ENCODE data around the gene RND2.

The RND2 gene

GRCh38 chr17:43018932-43019331 is 6.1 kb upstream of the RND2 start:
- no peaks in the 10 kb centered on the region for H3K27me3 ChIP-seq (ENCODE audit: insufficient read depth, low read length)
- no peak overlapping the region for H3K4me3 ChIP-seq (ENCODE audit: low read length)
- peaks cover 46% of the 10 kb centered on the region for H3K36me3 ChIP-seq (ENCODE audit: insufficient read depth, low read length)
- H3K9ac ChIP-seq (ENCODE audit: low read depth, low read length): no peak overlapping the region
- H3K9me3 ChIP-seq (ENCODE audit: insufficient read depth, low read depth, low read length): no peaks in the 10 kb centered on the region
- peaks cover 26% of the 10 kb centered on the region; the same call in 1 of the 2 replicates for H3K4me1 ChIP-seq (ENCODE audit: insufficient read depth, low read length)
- WGBS: 97% methylated on average over 4 of the region's 4 CpGs
- no peak overlapping the region for H3K27ac ChIP-seq (ENCODE audit: low read depth, low read length)

DNA sequence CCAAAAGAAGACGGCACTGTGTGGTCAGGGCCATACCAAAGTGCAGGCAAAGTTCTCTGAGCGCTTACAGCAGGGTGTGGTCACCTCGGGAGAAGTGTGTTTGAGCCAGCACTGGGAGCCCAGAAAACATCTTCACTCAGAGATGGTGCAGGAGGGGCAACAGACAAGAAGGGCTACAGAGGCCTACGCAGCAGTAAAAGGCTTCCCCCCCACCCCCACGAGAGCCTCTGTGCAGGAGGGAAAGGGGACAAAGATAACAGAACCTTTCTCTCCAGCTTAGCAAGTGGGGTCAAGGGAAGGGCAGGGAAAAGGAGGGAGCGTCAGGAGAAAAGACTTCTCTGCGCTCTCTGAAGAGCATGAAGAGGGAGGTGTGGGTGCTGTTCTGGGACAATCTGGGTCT is 5.6 kb upstream of the RND2 start:
- 72% methylated on average over 6 of the region's 7 CpGs for WGBS
- H3K4me1 ChIP-seq (ENCODE audit: insufficient read depth, low read length): peaks cover 23% of the 10 kb centered on the region; the same call in 1 of the 2 replicates
- no peak overlapping the region for H3K27ac ChIP-seq (ENCODE audit: low read depth, low read length)
- H3K9ac ChIP-seq (ENCODE audit: low read depth, low read length): no peak overlapping the region
- H3K36me3 ChIP-seq (ENCODE audit: insufficient read depth, low read length): peaks cover 45% of the 10 kb centered on the region
- no peaks in the 10 kb centered on the region for H3K27me3 ChIP-seq (ENCODE audit: insufficient read depth, low read length)
- H3K4me3 ChIP-seq (ENCODE audit: low read length): no peak overlapping the region
- H3K9me3 ChIP-seq (ENCODE audit: insufficient read depth, low read depth, low read length): no peaks in the 10 kb centered on the region

GRCh38 chr17:43020030-43020621 is 4.9 kb upstream of the RND2 start:
- Histone ChIP-seq H3K4me1 (ENCODE audit: insufficient read depth, low read length) (peaks cover 17% of the 10 kb centered on the region; the same call in 1 of the 2 replicates), H3K27ac (ENCODE audit: low read depth, low read length) (peak overlapping the region; percentile 56; the same call in 1 of the 2 replicates), H3K4me3 (ENCODE audit: low read length) (peak overlapping the region; percentile 96), H3K36me3 (ENCODE audit: insufficient read depth, low read length) (peaks cover 38% of the 10 kb centered on the region), H3K27me3 (ENCODE audit: insufficient read depth, low read length) (no peaks in the 10 kb centered on the region), H3K9ac (ENCODE audit: low read depth, low read length) (peak overlapping the region; percentile 40; the same call in 1 of the 2 replicates), H3K9me3 (ENCODE audit: insufficient read depth, low read depth, low read length) (no peaks in the 10 kb centered on the region)
- 81% methylated on average over 4 of the region's 6 CpGs for WGBS

DNA sequence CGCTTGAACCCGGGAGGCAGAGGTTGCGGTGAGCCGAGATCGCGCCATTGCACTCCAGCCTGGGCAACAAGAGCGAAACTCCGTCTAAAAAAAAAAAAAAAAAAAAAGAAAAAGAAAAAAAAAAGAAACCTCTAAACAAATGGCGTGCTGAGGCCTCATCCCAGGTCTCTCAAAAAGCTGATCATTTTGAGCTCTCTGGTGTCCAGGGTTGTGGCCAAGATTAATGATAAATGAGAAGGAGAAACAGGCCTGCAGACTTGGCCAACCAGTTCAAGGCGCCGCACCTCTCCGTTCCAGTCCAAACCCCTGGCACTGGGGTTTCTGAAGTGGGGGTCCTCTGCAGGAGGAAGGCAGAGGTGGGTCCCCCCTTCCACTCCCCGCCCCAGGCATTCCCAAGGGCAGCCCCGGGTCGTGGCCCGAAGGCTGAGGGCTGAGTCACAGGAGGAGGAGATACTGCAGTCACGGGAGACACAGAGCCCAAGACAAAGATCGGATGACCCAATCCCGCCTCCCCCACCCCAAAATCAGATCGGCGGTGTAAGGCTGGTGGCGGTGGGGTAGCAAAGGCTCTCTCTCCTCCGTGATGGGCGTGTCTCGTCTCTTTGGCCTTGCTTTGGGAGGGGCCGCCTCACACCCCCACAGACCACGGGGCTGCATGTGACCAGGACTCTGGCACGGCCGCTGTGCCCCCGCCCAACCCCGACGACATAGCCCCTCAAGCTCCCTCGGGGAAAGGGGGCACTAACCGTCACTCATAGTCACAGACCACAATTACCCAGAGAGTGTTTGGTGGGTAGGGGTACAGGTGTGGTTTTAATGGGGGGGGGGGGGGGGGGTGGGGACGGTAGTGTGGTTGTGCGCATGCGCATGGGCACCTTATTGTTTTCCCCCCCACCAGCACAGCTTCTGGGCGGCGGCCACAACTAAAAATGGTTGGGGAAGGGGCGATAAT is 4.0 kb upstream of the RND2 start:
- Histone ChIP-seq H3K4me3 (ENCODE audit: low read length) (peak overlapping the region; percentile 96), H3K27ac (ENCODE audit: low read depth, low read length) (peak overlapping the region; percentile 76), H3K36me3 (ENCODE audit: insufficient read depth, low read length) (peaks cover 30% of the 10 kb centered on the region), H3K4me1 (ENCODE audit: insufficient read depth, low read length) (peaks cover 18% of the 10 kb centered on the region), H3K9me3 (ENCODE audit: insufficient read depth, low read depth, low read length) (no peaks in the 10 kb centered on the region), H3K9ac (ENCODE audit: low read depth, low read length) (peak overlapping the region; percentile 80), H3K27me3 (ENCODE audit: insufficient read depth, low read length) (no peaks in the 10 kb centered on the region)
- 6% methylated on average over 27 of the region's 40 CpGs for WGBS

DNA sequence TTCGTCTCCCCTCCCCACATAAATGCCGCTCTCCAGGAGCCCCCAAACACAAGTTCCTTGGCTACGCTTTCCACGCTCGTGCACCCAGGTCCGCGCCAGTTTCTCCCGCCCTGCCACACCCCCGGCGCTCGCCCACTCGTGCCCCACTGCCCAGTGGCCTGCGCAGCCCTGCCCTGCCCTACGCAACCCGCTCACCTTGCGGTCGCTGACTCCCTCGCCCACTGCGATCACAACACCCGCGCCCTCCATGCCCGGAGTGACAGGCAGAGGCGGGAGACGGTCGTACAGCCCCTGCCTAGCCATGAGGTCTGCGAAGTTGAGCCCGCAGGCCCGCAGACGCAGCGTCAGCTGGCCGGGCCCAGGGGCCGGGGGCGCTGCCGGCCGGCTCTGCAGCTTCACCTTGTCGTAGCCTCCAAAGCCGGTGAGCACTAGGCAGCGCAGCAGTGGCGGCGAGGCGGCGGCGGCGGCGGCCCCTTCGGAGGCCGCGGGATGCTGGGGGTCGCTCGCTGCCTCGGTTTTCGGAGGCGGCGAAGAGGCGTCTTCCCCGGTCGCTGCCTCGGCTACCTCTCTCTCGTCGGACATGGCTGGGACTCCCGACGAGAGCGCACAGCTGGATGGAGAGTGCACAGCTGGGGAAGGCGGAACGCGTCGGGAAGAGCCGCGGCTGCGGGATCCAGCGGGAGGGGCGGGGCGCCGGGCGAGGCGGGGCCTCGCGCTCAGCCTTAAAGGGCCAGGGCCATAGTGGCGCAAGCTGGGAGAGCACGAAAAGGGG is 3.1 kb upstream of the RND2 start, which contains the start of gene VAT1:
VAT1 (minus strand) TSS at position 645 of the 772 bp plus-strand sequence; CDS start at position 582, 63 bp downstream.
- peaks cover 23% of the 10 kb centered on the region for H3K36me3 ChIP-seq (ENCODE audit: insufficient read depth, low read length)
- H3K4me3 ChIP-seq (ENCODE audit: low read length): peak within 1 kb of the TSS; percentile 96
- H3K9ac ChIP-seq (ENCODE audit: low read depth, low read length): peak within 1 kb of the TSS; percentile 80
- H3K27ac ChIP-seq (ENCODE audit: low read depth, low read length): peak within 1 kb of the TSS; percentile 76
- under 1% methylated on average over 80 of the region's 80 CpGs for WGBS
- H3K27me3 ChIP-seq (ENCODE audit: insufficient read depth, low read length): no peaks in the 10 kb centered on the region
- no peaks in the 10 kb centered on the region for H3K9me3 ChIP-seq (ENCODE audit: insufficient read depth, low read depth, low read length)
- peaks cover 23% of the 10 kb centered on the region for H3K4me1 ChIP-seq (ENCODE audit: insufficient read depth, low read length)

DNA sequence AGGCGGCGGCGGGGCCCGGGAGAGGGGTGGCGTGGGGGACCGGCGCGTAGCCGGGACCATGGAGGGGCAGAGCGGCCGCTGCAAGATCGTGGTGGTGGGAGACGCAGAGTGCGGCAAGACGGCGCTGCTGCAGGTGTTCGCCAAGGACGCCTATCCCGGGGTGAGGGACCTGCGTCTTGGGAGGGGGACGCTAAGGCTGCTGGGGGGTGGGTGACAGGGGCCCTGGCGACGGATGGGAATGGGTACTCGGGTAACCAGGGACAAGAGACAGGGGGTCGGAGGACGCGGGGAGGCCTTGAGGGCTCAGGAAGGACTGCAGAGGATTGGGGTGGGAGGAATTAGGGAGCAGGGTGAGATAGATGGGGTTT is 243 bp downstream of the RND2 start:
- H3K4me3 ChIP-seq (ENCODE audit: low read length): peak overlapping the region; percentile 77
- WGBS: 1% methylated on average over 27 of the region's 27 CpGs

DNA sequence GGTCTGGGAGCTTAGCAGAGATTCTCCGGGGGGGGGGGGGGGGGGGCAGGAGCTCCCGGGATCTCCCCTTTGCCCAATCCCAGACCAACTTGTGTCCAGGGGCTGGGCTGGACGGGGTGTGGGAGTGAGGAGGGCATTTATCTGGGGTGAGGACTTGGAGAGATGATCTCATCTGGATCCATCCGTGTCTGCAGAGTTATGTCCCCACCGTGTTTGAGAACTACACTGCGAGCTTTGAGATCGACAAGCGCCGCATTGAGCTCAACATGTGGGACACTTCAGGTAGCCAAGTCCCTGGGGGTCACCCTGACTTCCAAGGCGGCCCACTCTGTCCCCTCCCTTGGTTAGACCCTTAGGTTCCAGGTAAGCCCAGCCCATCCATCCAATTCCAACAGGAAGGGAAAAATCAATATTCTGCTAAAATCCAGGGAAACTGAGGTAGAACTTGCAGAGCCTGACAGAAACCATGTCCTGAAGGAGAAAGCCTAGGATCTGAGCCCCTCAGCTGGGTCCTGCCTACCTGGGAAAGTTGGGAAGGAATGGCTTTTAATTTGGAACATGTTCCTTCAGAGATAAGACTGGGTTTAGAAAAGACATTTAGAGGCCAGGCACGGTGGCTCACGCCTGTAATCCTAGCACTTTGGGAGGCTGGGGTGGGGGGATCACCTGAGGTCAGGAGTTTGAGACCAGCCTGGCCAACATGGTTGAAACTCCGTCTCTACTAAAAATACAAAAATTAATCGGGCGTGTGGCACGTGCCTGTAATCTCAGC is 921 bp downstream of the RND2 start:
- Histone ChIP-seq H3K36me3 (ENCODE audit: insufficient read depth, low read length) (peaks cover 13% of the 10 kb centered on the region; the same call in 1 of the 2 replicates), H3K27ac (ENCODE audit: low read depth, low read length) (no peak overlapping the region), H3K27me3 (ENCODE audit: insufficient read depth, low read length) (no peaks in the 10 kb centered on the region), H3K9me3 (ENCODE audit: insufficient read depth, low read depth, low read length) (no peaks in the 10 kb centered on the region), H3K4me3 (ENCODE audit: low read length) (peak overlapping the region; percentile 77), H3K9ac (ENCODE audit: low read depth, low read length) (0 out of 2 replicates have a peak overlapping the region, but pooled peaks have one; percentile 12), H3K4me1 (ENCODE audit: insufficient read depth, low read length) (peaks cover 19% of the 10 kb centered on the region)
- WGBS: 66% methylated on average over 15 of the region's 16 CpGs

More for the DNA sequence above, 243 bp downstream of the RND2 start:
- H3K27ac ChIP-seq (ENCODE audit: low read depth, low read length): no peak overlapping the region
- no peaks in the 10 kb centered on the region for H3K9me3 ChIP-seq (ENCODE audit: insufficient read depth, low read depth, low read length)
- peak overlapping the region; percentile 53; the same call in 1 of the 2 replicates for H3K9ac ChIP-seq (ENCODE audit: low read depth, low read length)
- H3K27me3 ChIP-seq (ENCODE audit: insufficient read depth, low read length): no peaks in the 10 kb centered on the region
- peaks cover 13% of the 10 kb centered on the region; the same call in 1 of the 2 replicates for H3K36me3 ChIP-seq (ENCODE audit: insufficient read depth, low read length)
- H3K4me1 ChIP-seq (ENCODE audit: insufficient read depth, low read length): peaks cover 21% of the 10 kb centered on the region

DNA sequence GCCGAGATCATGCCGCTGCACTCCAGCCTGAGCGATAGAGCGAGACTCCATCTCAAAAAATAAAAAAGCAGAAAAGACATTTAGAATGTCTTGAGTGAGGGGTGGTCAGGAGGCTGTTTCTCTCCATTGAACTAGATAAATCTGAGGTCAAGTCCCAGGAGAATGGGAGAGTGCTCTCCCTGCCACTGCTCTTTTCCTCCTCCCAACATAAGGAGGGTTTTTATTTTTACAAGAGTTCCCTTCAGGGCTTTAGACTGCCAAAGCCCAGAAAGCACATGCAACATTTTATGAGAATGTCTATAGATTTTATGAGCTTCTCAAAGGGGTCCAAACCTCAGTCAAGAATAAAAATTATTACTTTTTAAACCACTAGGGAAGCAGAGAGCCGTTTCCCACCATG is 1.6 kb downstream of the RND2 start:
- Histone ChIP-seq H3K4me3 (ENCODE audit: low read length) (no peak overlapping the region), H3K27ac (ENCODE audit: low read depth, low read length) (no peak overlapping the region), H3K27me3 (ENCODE audit: insufficient read depth, low read length) (no peaks in the 10 kb centered on the region), H3K9me3 (ENCODE audit: insufficient read depth, low read depth, low read length) (no peaks in the 10 kb centered on the region), H3K4me1 (ENCODE audit: insufficient read depth, low read length) (peaks cover 25% of the 10 kb centered on the region), H3K9ac (ENCODE audit: low read depth, low read length) (no peak overlapping the region), H3K36me3 (ENCODE audit: insufficient read depth, low read length) (peaks cover 13% of the 10 kb centered on the region; the same call in 1 of the 2 replicates)
- 91% methylated on average over 5 of the region's 5 CpGs for WGBS

DNA sequence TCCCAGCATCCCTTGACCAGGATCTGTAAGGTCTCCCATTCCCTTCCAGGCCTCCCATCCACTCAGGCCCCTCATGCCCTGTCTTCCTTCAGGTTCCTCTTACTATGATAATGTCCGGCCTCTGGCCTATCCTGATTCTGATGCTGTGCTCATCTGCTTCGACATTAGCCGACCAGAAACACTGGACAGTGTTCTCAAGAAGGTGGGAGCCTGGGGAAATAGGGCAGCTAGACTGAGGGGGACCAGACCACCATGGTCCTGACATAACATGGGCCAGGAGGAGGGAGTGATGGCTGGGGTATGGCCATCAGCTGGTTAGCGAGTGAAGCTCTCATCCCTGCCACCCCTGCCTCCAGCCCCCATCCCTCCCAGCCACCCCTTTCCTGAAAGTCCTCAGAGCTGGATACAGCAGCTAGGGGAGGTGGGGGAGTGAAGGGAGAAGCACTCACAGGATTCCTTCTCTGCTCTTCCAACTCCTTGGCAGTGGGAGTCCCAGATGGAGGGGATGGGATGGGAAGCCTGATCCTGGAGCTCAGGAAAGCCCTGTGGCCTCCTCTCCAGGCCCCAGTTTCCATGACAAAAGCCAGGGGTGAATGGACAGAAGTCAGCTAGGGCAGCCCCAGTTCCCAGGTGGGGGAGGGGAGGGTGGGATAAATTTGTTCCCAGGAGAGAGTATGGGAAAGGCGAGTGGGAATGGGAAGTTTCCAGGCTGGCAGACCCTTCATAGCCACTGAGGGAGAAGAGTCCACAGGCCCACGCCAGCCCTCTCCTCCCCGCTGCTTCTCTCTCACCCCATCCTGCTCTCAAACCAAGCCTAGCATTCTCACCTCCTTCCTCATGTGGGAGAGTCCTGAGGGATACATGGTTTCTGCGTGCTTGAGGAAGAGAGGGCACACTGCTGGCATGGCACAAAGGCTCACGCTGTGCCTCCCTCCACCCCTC is 2.3 kb downstream of the RND2 start:
- Histone ChIP-seq H3K27me3 (ENCODE audit: insufficient read depth, low read length) (no peaks in the 10 kb centered on the region), H3K4me1 (ENCODE audit: insufficient read depth, low read length) (peaks cover 25% of the 10 kb centered on the region), H3K27ac (ENCODE audit: low read depth, low read length) (peak overlapping the region; percentile 31; the same call in 1 of the 2 replicates), H3K4me3 (ENCODE audit: low read length) (no peak overlapping the region), H3K9ac (ENCODE audit: low read depth, low read length) (no peak overlapping the region), H3K9me3 (ENCODE audit: insufficient read depth, low read depth, low read length) (no peaks in the 10 kb centered on the region), H3K36me3 (ENCODE audit: insufficient read depth, low read length) (peaks cover 13% of the 10 kb centered on the region; the same call in 1 of the 2 replicates)
- 68% methylated on average over 8 of the region's 9 CpGs for WGBS

Measured in HUES64 (cell line).